Measurements from ENCODE around the gene TSPAN12.

DNA sequence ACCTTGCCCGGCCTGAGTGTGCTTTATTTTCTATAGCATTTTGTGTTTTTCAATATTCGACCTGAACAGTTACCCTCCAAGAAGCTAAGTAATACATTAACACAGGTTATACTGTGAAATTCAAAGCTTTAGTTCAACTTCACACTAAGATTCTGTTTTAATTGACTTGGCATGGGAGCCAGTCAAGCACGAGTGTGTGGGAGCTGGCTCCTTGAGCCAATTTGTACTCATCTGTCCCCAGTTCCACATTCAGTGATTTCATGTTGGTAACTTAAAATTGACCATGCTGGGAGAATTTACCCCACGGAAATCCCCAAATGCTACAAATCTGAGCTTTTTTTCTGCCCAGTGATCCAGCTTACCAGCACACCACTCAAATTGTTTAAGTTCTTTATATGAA, 20.3 kb downstream of the TSPAN12 start:
- TF ChIP-seq TOX (CRISPR knock-in tag; IDR thresholded peaks at IDR 0.05; ENCODE audit: borderline replicate concordance) (no peak), OSR1 (CRISPR knock-in tag; IDR thresholded peaks at IDR 0.05) (no peak), BACH2 (CRISPR knock-in tag; IDR thresholded peaks at IDR 0.05; ENCODE audit: borderline replicate concordance) (no peak), ZNF8 (CRISPR knock-in tag; IDR thresholded peaks at IDR 0.05) (no peak), ZFP3 (CRISPR knock-in tag; IDR thresholded peaks at IDR 0.05) (no peak), ESRRG (CRISPR knock-in tag; IDR thresholded peaks at IDR 0.05) (no peak), ZNF70 (CRISPR knock-in tag; IDR thresholded peaks at IDR 0.05) (no peak)
- TF ChIP-seq, protein P1, sequence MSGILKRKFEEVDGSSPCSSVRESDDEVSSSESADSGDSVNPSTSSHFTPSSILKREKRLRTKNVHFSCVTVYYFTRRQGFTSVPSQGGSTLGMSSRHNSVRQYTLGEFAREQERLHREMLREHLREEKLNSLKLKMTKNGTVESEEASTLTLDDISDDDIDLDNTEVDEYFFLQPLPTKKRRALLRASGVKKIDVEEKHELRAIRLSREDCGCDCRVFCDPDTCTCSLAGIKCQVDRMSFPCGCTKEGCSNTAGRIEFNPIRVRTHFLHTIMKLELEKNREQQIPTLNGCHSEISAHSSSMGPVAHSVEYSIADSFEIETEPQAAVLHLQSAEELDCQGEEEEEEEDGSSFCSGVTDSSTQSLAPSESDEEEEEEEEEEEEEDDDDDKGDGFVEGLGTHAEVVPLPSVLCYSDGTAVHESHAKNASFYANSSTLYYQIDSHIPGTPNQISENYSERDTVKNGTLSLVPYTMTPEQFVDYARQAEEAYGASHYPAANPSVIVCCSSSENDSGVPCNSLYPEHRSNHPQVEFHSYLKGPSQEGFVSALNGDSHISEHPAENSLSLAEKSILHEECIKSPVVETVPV (CRISPR knock-in tag; IDR thresholded peaks at IDR 0.05): no peak
- TF ChIP-seq, protein P2, sequence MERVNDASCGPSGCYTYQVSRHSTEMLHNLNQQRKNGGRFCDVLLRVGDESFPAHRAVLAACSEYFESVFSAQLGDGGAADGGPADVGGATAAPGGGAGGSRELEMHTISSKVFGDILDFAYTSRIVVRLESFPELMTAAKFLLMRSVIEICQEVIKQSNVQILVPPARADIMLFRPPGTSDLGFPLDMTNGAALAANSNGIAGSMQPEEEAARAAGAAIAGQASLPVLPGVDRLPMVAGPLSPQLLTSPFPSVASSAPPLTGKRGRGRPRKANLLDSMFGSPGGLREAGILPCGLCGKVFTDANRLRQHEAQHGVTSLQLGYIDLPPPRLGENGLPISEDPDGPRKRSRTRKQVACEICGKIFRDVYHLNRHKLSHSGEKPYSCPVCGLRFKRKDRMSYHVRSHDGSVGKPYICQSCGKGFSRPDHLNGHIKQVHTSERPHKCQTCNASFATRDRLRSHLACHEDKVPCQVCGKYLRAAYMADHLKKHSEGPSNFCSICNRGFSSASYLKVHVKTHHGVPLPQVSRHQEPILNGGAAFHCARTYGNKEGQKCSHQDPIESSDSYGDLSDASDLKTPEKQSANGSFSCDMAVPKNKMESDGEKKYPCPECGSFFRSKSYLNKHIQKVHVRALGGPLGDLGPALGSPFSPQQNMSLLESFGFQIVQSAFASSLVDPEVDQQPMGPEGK (CRISPR knock-in tag; IDR thresholded peaks at IDR 0.05; ENCODE audit: borderline replicate concordance): no peak

Data from SK-N-SH treated with all-trans-retinoic acid at 6 μM for 48 hours (cell line).